ENCODE data around the gene TFF3.

The TFF3 gene

DNA sequence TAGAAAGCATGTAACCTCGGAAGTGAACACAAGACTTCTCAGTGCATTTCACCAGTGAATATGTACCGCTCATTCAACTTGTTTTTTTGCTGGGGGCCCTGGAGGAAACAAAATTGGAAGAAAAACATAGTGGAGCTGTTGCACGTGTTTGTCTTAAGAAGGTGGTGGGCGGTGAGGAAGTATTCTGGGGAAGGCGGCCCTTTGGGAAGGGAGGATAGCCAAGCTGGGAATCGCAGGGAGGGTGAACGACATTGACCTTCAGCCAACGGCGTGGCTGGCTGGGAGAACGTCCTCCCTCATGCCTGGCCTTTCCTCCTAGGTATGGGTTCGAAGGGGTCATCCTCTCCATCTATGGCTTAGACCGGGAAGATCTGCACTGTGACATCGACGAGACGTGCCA lies 19.4 kb downstream of the TFF3 start:
- TF ChIP-seq ZNF626 (tag by site-specific recombination; IDR thresholded peaks at IDR 0.05) (no peak), ZNF701 (tag by site-specific recombination; IDR thresholded peaks at IDR 0.05) (no peak), ZNF132 (tag by site-specific recombination; IDR thresholded peaks at IDR 0.05; ENCODE audit: borderline replicate concordance) (no peak), ZNF24 (tag by site-specific recombination; IDR thresholded peaks at IDR 0.05) (no peak), ZNF830 (tag by site-specific recombination; IDR thresholded peaks at IDR 0.05; ENCODE audit: low read depth) (no peak), HOXA7 (CRISPR knock-in tag; IDR thresholded peaks at IDR 0.05; ENCODE audit: borderline replicate concordance) (no peak), ZNF146 (tag by site-specific recombination; IDR thresholded peaks at IDR 0.05) (no peak), ZNF341 (tag by site-specific recombination; IDR thresholded peaks at IDR 0.05; ENCODE audit: low read depth) (no peak), ZNF335 (tag by site-specific recombination; conservative IDR thresholded peaks at IDR 0.05) (no peak), ZNF23 (tag by site-specific recombination; IDR thresholded peaks at IDR 0.05; ENCODE audit: borderline replicate concordance) (no peak)
- TF ChIP-seq, protein P1, sequence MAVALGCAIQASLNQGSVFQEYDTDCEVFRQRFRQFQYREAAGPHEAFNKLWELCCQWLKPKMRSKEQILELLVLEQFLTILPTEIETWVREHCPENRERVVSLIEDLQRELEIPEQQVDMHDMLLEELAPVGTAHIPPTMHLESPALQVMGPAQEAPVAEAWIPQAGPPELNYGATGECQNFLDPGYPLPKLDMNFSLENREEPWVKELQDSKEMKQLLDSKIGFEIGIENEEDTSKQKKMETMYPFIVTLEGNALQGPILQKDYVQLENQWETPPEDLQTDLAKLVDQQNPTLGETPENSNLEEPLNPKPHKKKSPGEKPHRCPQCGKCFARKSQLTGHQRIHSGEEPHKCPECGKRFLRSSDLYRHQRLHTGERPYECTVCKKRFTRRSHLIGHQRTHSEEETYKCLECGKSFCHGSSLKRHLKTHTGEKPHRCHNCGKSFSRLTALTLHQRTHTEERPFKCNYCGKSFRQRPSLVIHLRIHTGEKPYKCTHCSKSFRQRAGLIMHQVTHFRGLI (tag by site-specific recombination; IDR thresholded peaks at IDR 0.05): no peak
- TF ChIP-seq, protein P2, sequence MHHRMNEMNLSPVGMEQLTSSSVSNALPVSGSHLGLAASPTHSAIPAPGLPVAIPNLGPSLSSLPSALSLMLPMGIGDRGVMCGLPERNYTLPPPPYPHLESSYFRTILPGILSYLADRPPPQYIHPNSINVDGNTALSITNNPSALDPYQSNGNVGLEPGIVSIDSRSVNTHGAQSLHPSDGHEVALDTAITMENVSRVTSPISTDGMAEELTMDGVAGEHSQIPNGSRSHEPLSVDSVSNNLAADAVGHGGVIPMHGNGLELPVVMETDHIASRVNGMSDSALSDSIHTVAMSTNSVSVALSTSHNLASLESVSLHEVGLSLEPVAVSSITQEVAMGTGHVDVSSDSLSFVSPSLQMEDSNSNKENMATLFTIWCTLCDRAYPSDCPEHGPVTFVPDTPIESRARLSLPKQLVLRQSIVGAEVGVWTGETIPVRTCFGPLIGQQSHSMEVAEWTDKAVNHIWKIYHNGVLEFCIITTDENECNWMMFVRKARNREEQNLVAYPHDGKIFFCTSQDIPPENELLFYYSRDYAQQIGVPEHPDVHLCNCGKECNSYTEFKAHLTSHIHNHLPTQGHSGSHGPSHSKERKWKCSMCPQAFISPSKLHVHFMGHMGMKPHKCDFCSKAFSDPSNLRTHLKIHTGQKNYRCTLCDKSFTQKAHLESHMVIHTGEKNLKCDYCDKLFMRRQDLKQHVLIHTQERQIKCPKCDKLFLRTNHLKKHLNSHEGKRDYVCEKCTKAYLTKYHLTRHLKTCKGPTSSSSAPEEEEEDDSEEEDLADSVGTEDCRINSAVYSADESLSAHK (tag by site-specific recombination; IDR thresholded peaks at IDR 0.05): no peak
- TF ChIP-seq, protein P3, sequence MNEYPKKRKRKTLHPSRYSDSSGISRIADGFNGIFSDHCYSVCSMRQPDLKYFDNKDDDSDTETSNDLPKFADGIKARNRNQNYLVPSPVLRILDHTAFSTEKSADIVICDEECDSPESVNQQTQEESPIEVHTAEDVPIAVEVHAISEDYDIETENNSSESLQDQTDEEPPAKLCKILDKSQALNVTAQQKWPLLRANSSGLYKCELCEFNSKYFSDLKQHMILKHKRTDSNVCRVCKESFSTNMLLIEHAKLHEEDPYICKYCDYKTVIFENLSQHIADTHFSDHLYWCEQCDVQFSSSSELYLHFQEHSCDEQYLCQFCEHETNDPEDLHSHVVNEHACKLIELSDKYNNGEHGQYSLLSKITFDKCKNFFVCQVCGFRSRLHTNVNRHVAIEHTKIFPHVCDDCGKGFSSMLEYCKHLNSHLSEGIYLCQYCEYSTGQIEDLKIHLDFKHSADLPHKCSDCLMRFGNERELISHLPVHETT (tag by site-specific recombination; IDR thresholded peaks at IDR 0.05): no peak
- Histone ChIP-seq H3K4me3 (ENCODE audit: low read depth, low read length) (no peak overlapping the region), H3K9me3 (ENCODE audit: control insufficient read depth, insufficient read depth, low read depth, low read length) (no peaks in the 10 kb centered on the region), H3K4me1 (ENCODE audit: control insufficient read depth, insufficient read depth, low read length) (no peaks in the 10 kb centered on the region), H3K27ac (ENCODE audit: extremely low read depth, low read depth, low read length) (no peak overlapping the region), H3K36me3 (ENCODE audit: control insufficient read depth in 2 of 2, insufficient read depth in 1 of 2, low read length in 2 of 2) (peaks cover 0 to 13% of the 10 kb centered on the region in 2 experiments; a peak in 2 of 3 replicates)
- ChIA-PET CTCF (interaction anchor here (0.6 to 1.3 kb wide), 4 partner anchors 20 to 324 kb away, joined by 3 read pairs; no protein-coding TSS in a partner anchor), POLR2A (no interaction called here)

DNA sequence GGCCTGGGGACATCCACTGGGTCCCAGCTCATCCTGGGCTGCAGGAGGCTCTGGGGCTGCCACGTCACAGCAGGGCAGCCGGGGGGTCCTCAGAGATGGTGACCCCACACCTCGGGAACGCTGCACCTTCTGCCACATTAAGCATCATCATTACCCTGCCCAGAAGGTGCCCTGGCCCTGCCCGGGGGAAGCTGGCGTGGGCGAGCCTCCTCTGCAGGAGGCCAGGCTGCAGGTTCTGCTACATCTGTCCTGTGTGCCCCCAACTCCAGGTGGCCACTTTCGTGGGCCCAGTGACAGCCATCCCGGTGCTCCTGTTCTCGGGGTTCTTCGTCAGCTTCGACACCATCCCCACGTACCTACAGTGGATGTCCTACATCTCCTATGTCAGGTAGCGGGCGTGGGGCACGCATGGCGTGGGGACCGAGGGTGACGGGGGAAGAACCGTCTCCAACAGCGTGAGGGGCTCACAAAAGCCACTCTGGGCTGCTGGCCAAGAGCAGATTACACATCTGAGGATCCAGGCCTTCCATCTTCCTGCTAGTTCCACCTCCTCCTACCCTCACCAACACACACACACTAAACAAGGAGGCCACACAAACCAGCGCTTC lies 20.8 kb downstream of the TFF3 start:
- peaks cover 0 to 13% of the 10 kb centered on the region in 2 experiments; a peak in 2 of 3 replicates for H3K36me3 ChIP-seq (ENCODE audit: control insufficient read depth in 2 of 2, insufficient read depth in 1 of 2, low read length in 2 of 2)
- H3K9me3 ChIP-seq (ENCODE audit: control insufficient read depth, insufficient read depth, low read depth, low read length): no peaks in the 10 kb centered on the region
- H3K4me3 ChIP-seq (ENCODE audit: low read depth, low read length): no peak overlapping the region
- H3K27ac ChIP-seq (ENCODE audit: extremely low read depth, low read depth, low read length): no peak overlapping the region
- CTCF ChIA-PET: interaction anchor here (0.6 to 1.3 kb wide), 3 partner anchors 15 to 55 kb away, joined by 3 to 5 read pairs (median 3); no protein-coding TSS in a partner anchor
- H3K4me1 ChIP-seq (ENCODE audit: control insufficient read depth, insufficient read depth, low read length): no peaks in the 10 kb centered on the region
- POLR2A ChIA-PET: no interaction called here
- TF ChIP-seq, protein P4, sequence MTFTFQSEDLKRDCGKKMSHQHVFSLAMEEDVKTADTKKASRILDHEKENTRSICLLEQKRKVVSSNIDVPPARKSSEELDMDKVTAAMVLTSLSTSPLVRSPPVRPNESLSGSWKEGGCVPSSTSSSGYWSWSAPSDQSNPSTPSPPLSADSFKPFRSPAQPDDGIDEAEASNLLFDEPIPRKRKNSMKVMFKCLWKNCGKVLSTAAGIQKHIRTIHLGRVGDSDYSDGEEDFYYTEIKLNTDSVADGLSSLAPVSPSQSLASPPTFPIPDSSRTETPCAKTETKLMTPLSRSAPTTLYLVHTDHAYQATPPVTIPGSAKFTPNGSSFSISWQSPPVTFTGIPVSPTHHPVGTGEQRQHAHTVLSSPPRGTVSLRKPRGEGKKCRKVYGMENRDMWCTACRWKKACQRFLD (tag by site-specific recombination; IDR thresholded peaks at IDR 0.05): no peak
- TF ChIP-seq, protein P5, sequence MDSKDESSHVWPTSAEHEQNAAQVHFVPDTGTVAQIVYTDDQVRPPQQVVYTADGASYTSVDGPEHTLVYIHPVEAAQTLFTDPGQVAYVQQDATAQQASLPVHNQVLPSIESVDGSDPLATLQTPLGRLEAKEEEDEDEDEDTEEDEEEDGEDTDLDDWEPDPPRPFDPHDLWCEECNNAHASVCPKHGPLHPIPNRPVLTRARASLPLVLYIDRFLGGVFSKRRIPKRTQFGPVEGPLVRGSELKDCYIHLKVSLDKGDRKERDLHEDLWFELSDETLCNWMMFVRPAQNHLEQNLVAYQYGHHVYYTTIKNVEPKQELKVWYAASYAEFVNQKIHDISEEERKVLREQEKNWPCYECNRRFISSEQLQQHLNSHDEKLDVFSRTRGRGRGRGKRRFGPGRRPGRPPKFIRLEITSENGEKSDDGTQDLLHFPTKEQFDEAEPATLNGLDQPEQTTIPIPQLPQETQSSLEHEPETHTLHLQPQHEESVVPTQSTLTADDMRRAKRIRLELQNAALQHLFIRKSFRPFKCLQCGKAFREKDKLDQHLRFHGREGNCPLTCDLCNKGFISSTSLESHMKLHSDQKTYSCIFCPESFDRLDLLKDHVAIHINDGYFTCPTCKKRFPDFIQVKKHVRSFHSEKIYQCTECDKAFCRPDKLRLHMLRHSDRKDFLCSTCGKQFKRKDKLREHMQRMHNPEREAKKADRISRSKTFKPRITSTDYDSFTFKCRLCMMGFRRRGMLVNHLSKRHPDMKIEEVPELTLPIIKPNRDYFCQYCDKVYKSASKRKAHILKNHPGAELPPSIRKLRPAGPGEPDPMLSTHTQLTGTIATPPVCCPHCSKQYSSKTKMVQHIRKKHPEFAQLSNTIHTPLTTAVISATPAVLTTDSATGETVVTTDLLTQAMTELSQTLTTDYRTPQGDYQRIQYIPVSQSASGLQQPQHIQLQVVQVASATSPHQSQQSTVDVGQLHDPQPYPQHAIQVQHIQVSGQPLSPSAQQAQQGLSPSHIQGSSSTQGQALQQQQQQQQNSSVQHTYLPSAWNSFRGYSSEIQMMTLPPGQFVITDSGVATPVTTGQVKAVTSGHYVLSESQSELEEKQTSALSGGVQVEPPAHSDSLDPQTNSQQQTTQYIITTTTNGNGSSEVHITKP (tag by site-specific recombination; IDR thresholded peaks at IDR 0.05): no peak
- TF ChIP-seq GLIS2 (tag by site-specific recombination; IDR thresholded peaks at IDR 0.05) (no peak), BCL11A (tag by site-specific recombination; IDR thresholded peaks at IDR 0.05; ENCODE audit: low read depth) (no peak), ZNF114 (tag by site-specific recombination; IDR thresholded peaks at IDR 0.05) (no peak), ZFP3 (tag by site-specific recombination; IDR thresholded peaks at IDR 0.05; ENCODE audit: low read depth) (no peak)
- TF ChIP-seq, protein P3 (tag by site-specific recombination; IDR thresholded peaks at IDR 0.05): no peak
